CD4-positive, alpha-beta memory T cell (primary cell): Measurements from ENCODE around the gene EXOSC2. TPM values are rescaled to one million over a fixed set of nuclear protein-coding genes. Genes with fewer than 3 reads are reported as not detected.

ENCODE experiments used
- CTCF ChIA-PET: fragments of 350-600 bp; sonication (Branson Sonifier 250); formaldehyde crosslinking; loops from one replicate; lab custom pipeline; 2021; ENCODE audit warnings: inconsistent platforms; ENCODE audit not compliant: partially characterized antibody; lab: Charles Lee
- POLR2A ChIA-PET: fragments of 350-600 bp; sonication (Branson Sonifier 250); formaldehyde crosslinking; loops from one replicate; lab custom pipeline; 2021; ENCODE audit not compliant: partially characterized antibody; lab: Charles Lee
- DNase-seq, 5 donors: peaks; one replicate each; pipeline versions ENCODE4 v3.0.0 to v3.0.0-alpha.2; 2020 to 2022; ENCODE audit warnings: mixed read lengths in 1 of 5
- H3K27ac ChIP-seq: one replicate; pipeline ENCODE4 v1.7.0; 2013; ENCODE audit warnings: low read depth, low read length
- H3K27me3 ChIP-seq: 2 replicates; pipeline ENCODE4 v1.7.0; 2013; ENCODE audit warnings: mild to moderate bottlenecking, low read length, moderate library complexity; ENCODE audit not compliant: insufficient read depth
- H3K36me3 ChIP-seq: 2 replicates; pipeline ENCODE4 v1.7.0; 2013; ENCODE audit warnings: mild to moderate bottlenecking, low read length, moderate library complexity; ENCODE audit not compliant: insufficient read depth
- H3K4me1 ChIP-seq: 2 replicates; pipeline ENCODE4 v1.7.0; 2013; ENCODE audit warnings: mild to moderate bottlenecking, low read length, moderate library complexity; ENCODE audit not compliant: insufficient read depth
- H3K4me3 ChIP-seq, 2 donors: one replicate each; pipeline ENCODE4 v1.7.0; 2013; ENCODE audit warnings: low read length in 2 of 2, mild to moderate bottlenecking in 1 of 2
- H3K9me3 ChIP-seq, 2 donors: one replicate each; pipeline ENCODE4 v1.7.0; 2013; ENCODE audit warnings: low read length in 2 of 2, control low read depth in 1 of 2; ENCODE audit not compliant: control insufficient read depth in 1 of 2
- H3K27ac Mint-ChIP-seq, 7 donors: one replicate each; pipeline ENCODE4 v1.8.0; 2020 to 2021; ENCODE audit warnings: mixed read lengths in 7 of 7, mild to moderate bottlenecking in 6 of 7, inconsistent platforms in 3 of 7, moderate library complexity in 3 of 7
- H3K27me3 Mint-ChIP-seq, 2 donors: one replicate each; pipeline ENCODE4 v1.8.0; 2020 to 2021; ENCODE audit warnings: mixed read lengths in 2 of 2
- H3K36me3 Mint-ChIP-seq, 2 donors: one replicate each; pipeline ENCODE4 v1.8.0; 2020 to 2021; ENCODE audit warnings: mixed read lengths in 2 of 2, inconsistent platforms in 1 of 2, mild to moderate bottlenecking in 1 of 2
- H3K4me1 Mint-ChIP-seq, 4 donors: one replicate each; pipeline ENCODE4 v1.8.0; 2020 to 2021; ENCODE audit warnings: mixed read lengths in 4 of 4, mild to moderate bottlenecking in 1 of 4
- H3K4me3 Mint-ChIP-seq, 8 donors: one replicate each; pipeline ENCODE4 v1.8.0; 2020 to 2021; ENCODE audit warnings: mixed read lengths in 8 of 8, mild to moderate bottlenecking in 7 of 8, moderate library complexity in 6 of 8, inconsistent platforms in 3 of 8
- H3K9me3 Mint-ChIP-seq, 8 donors: one replicate each; pipeline ENCODE4 v1.8.0; 2020 to 2021; ENCODE audit warnings: mixed read lengths in 8 of 8, mild to moderate bottlenecking in 5 of 8, inconsistent platforms in 3 of 8, moderate library complexity in 1 of 8
- intact Hi-C: fragments of 100-400 bp; cut with micrococcal nuclease; formaldehyde crosslinking; loops from one replicate; pipeline ENCODE4 v1.15.1; 2023
- polyA plus RNA-seq, 2 donors: library from polyadenylated mRNA; unstranded; fragments of 300-500 nt; fragmentation: Illumina TruSeq; gene quantifications; one replicate each; pipeline ENCODE4 v1.2.3, GENCODE V29; 2021
- total RNA-seq, 2 experiments: library from RNA; stranded (reverse); gene quantifications; one replicate each; pipeline ENCODE4 v1.2.3, GENCODE V29; 2021

Gene EXOSC2, protein sequence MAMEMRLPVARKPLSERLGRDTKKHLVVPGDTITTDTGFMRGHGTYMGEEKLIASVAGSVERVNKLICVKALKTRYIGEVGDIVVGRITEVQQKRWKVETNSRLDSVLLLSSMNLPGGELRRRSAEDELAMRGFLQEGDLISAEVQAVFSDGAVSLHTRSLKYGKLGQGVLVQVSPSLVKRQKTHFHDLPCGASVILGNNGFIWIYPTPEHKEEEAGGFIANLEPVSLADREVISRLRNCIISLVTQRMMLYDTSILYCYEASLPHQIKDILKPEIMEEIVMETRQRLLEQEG
- total RNA-seq (10 to 100 TPM; 53.9 to 60.8 TPM), polyA plus RNA-seq (10 to 100 TPM; 22.6 to 25.3 TPM)

GRCh38 chr9:130693426-130694191 is at the start of gene EXOSC2:
TSS of gene EXOSC2 (plus strand) at chr9:130693780. CDS start at chr9:130693792, 12 bp downstream.
- Mint-ChIP-seq H3K4me3 (peak within 1 kb of the TSS; percentile 92 to 99 (median 95)), H3K9me3 (peaks cover 0 to 1% (median 0%) of the 10 kb centered on the region in 8 donors), H3K27ac (peak within 1 kb of the TSS; percentile 83 to 98 (median 96)), H3K27me3 (no peaks in the 10 kb centered on the region), H3K36me3 (peaks cover 22 to 40% of the 10 kb centered on the region in 2 donors), H3K4me1 (peaks cover 32 to 63% (median 44%) of the 10 kb centered on the region in 4 donors)
- H3K27me3 ChIP-seq, result no peaks in the 10 kb centered on the region
- H3K4me1 ChIP-seq, result peaks cover 40% of the 10 kb centered on the region
- DNase-seq, result peak; percentile 88 to 99 (median 92)
- H3K4me3 ChIP-seq, result peak within 1 kb of the TSS; percentile 91 to 93
- H3K27ac ChIP-seq, result peak within 1 kb of the TSS; percentile 80
- intact Hi-C loops, result loop anchor here (1.0 to 5.0 kb wide), 4 partner anchors 11 to 1549 kb away; no protein-coding TSS in a partner anchor
- CTCF ChIA-PET, result interaction anchor here (0.9 to 2.2 kb wide), 9 partner anchors 8 to 228 kb away, joined by 3 to 24 read pairs (median 8); no protein-coding TSS in a partner anchor
- H3K9me3 ChIP-seq, result no peaks in the 10 kb centered on the region
- POLR2A ChIA-PET, result interaction anchor here (0.8 to 1.9 kb wide), 9 partner anchors 8 to 431 kb away, joined by 3 to 21 read pairs (median 6); partner anchors contain the start of genes FUBP3 and NUP214
- peaks cover 24% of the 10 kb centered on the region for H3K36me3 ChIP-seq

GRCh38 chr9:130651221-130651620 is 42.4 kb upstream of the EXOSC2 start:
- CTCF ChIA-PET, result no interaction called here
- no peak for DNase-seq
- Mint-ChIP-seq H3K4me3 (no peak overlapping the region), H3K27me3 (peaks cover 12 to 16% of the 10 kb centered on the region in 2 donors), H3K27ac (no peak overlapping the region), H3K4me1 (peaks cover 0 to 1% (median 0%) of the 10 kb centered on the region in 4 donors), H3K36me3 (peaks cover 0 to 3% of the 10 kb centered on the region in 2 donors), H3K9me3 (peaks cover 0 to 7% (median 4%) of the 10 kb centered on the region in 8 donors)
- Histone ChIP-seq H3K4me1 (no peaks in the 10 kb centered on the region), H3K36me3 (no peaks in the 10 kb centered on the region), H3K4me3 (no peak overlapping the region), H3K27ac (no peak overlapping the region), H3K9me3 (no peaks in the 10 kb centered on the region), H3K27me3 (no peaks in the 10 kb centered on the region)
- intact Hi-C loops, result no loop called here
- POLR2A ChIA-PET, result no interaction called here

DNA sequence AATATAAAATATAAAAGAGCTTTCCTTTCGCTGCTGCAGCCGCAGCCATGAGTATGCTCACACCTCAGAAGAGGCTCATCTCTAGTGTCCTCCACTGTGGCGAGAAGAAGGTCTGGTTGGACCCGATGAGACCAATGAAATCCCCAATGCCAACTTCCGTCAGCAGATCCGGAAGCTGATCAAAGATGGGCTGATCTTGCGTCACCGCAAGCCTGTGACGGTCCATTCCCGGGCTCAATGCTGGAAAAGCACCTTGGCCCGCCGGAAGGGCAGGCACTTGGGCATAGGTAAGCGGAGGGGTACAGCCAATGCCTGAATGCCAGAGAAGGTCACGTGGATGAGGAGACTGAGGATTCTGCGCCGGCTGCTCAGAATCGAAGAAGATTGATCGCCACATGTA is 41.8 kb upstream of the EXOSC2 start:
- Mint-ChIP-seq H3K4me1 (no peaks in the 10 kb centered on the region), H3K9me3 (peaks cover 0 to 4% (median 2%) of the 10 kb centered on the region in 8 donors), H3K36me3 (no peaks in the 10 kb centered on the region), H3K4me3 (no peak overlapping the region), H3K27ac (no peak overlapping the region), H3K27me3 (peaks cover 15 to 17% of the 10 kb centered on the region in 2 donors)
- no peak overlapping the region for H3K27ac ChIP-seq
- ChIA-PET CTCF (no interaction called here), POLR2A (no interaction called here)
- DNase-seq, result no peak
- no peaks in the 10 kb centered on the region for H3K4me1 ChIP-seq
- H3K4me3 ChIP-seq, result no peak overlapping the region
- no peaks in the 10 kb centered on the region for H3K9me3 ChIP-seq
- no peaks in the 10 kb centered on the region for H3K27me3 ChIP-seq
- H3K36me3 ChIP-seq, result no peaks in the 10 kb centered on the region
- intact Hi-C loops, result no loop called here

DNA sequence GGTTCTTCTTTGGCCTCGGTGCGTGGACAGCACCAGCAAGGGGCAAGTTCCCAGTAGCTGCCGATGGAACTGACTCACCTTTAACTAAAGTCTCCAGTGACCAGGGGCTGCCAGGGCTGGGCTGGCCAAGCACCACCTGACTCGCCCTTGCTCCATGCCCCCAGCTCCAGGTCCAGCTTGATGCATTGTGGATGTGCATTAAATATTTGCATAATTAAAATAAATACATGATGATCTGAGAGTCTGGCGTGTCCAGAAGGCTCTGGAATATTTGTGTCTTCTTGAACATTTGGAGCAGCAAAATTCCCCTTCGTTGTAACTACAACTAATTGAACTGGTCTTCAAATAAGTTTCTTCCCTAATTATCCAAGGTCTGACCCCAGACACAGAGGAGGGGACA is 38.7 kb upstream of the EXOSC2 start:
- no peak overlapping the region for H3K27ac Mint-ChIP-seq
- peaks cover 28 to 37% of the 10 kb centered on the region in 2 donors for H3K27me3 Mint-ChIP-seq
- Histone ChIP-seq H3K4me1 (no peaks in the 10 kb centered on the region), H3K9me3 (no peaks in the 10 kb centered on the region), H3K27me3 (no peaks in the 10 kb centered on the region), H3K4me3 (no peak overlapping the region), H3K36me3 (no peaks in the 10 kb centered on the region), H3K27ac (no peak overlapping the region)
- no peak overlapping the region for H3K4me3 Mint-ChIP-seq
- ChIA-PET POLR2A (no interaction called here), CTCF (no interaction called here)
- no peak for DNase-seq
- H3K4me1 Mint-ChIP-seq, result peaks cover 0 to 8% (median 4%) of the 10 kb centered on the region in 4 donors
- intact Hi-C loops, result no loop called here
- no peaks in the 10 kb centered on the region for H3K9me3 Mint-ChIP-seq
- no peaks in the 10 kb centered on the region for H3K36me3 Mint-ChIP-seq

- ChIA-PET CTCF (no interaction called here), POLR2A (no interaction called here)
- Histone ChIP-seq H3K27ac (no peak overlapping the region), H3K36me3 (no peaks in the 10 kb centered on the region), H3K4me1 (peaks cover 34% of the 10 kb centered on the region), H3K27me3 (peaks cover 20% of the 10 kb centered on the region), H3K4me3 (no peak overlapping the region), H3K9me3 (no peaks in the 10 kb centered on the region)
- Mint-ChIP-seq H3K4me1 (peaks cover 2 to 28% (median 16%) of the 10 kb centered on the region in 4 donors), H3K4me3 (peak overlapping the region in 2 of 8 donors; percentile 61 to 62), H3K36me3 (no peaks in the 10 kb centered on the region), H3K9me3 (peaks cover 0 to 2% (median 0%) of the 10 kb centered on the region in 8 donors), H3K27me3 (peaks cover 45 to 50% of the 10 kb centered on the region in 2 donors), H3K27ac (no peak overlapping the region)
- intact Hi-C loops, result no loop called here
- no peak for DNase-seq
Observed at GRCh38 chr9:130658893-130659698, 34.5 kb upstream of the EXOSC2 start.

DNA sequence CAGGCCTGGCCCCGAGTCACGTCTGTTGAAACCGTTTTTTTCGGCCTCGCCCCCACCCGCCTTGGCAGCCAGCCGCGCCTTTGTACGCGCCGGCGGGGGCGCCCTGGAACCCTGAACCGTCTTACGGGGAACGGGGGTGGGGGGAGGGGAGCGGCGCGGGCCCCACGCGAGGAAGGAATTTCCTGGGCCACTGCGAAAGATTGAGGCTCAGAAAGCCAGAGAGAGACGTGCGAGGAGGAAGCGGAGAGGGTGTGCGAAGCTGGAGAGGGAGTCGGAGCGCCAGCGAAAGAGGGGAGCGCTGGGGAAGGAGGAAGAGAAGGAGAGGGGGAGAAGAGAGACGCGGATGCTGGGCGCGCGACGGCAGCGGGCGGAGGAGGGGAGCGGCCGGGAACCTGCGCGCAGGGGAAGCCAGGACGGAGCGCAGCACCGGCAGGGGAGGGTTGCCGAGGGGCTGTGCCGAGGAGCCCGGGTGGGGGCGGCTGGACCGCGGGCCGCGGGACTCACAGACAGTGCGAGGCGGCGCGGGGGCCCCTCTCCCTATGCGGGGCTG is 33.8 kb upstream of the EXOSC2 start:
- no peak for DNase-seq
- Mint-ChIP-seq H3K4me1 (peaks cover 2 to 29% (median 17%) of the 10 kb centered on the region in 4 donors), H3K27ac (no peak overlapping the region), H3K9me3 (peaks cover 0 to 2% (median 0%) of the 10 kb centered on the region in 8 donors), H3K36me3 (no peaks in the 10 kb centered on the region), H3K27me3 (peaks cover 46 to 53% of the 10 kb centered on the region in 2 donors), H3K4me3 (peak overlapping the region in 2 of 8 donors; percentile 71 to 72)
- POLR2A ChIA-PET, result no interaction called here
- Histone ChIP-seq H3K27me3 (peaks cover 20% of the 10 kb centered on the region), H3K36me3 (no peaks in the 10 kb centered on the region), H3K4me3 (no peak overlapping the region), H3K27ac (no peak overlapping the region), H3K4me1 (peaks cover 40% of the 10 kb centered on the region), H3K9me3 (no peaks in the 10 kb centered on the region)
- intact Hi-C loops, result no loop called here
- CTCF ChIA-PET, result no interaction called here
